NCI-H1105 (cell line): ENCODE results near the gene COL11A2.
A peak's percentile ranks its signal among the peaks of the same experiment; 100 is the strongest.
"Not testable (repeated sequence)": the region's sequence is repeated elsewhere in the genome, so short reads cannot be mapped to it uniquely, and the experiment has no call there.

Experiments
- DNase-seq: peaks from one replicate; lab custom pipeline; 2025; lab: John Stamatoyannopoulos, UW

The COL11A2 gene

DNA sequence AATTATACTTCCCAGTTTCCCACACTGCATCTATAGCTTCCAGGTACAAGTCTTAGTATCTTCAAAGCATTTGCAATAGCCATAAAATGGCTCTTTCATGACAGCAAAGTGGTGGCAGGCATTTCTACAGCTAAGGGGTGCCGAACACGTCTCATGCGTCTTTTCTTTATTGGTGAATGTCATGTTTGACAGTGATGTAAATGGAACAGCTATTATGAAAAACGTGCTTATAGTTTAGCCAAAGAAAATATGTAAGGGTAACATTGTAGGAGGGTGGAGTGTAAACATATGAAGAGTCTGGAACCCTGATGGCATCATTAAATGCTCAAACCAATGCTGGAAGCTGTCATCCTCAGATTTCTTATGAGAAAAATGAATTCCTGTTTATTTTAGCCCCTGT is 37.9 kb downstream of the COL11A2 start:
- DNase-seq: no peak

DNA sequence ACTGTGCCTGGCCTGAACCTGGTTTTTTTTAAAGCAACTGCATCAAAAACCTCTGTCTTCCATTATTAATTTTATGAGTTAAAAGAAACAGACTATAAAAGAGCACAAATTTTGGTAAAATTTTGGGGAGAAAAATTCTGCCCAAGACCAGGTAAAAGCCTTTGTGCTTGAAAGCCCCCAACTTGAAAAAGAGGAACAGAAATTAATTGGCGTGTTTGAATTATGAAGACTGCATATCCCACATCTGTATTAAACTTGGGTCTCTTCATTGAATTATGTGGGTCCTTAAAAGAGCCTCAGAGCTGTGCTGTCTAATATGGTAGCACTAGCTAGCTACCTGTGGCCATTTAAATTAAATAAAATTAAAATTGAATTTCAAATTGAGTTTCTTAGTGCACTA is 41.2 kb downstream of the COL11A2 start:
- no peak for DNase-seq

DNA sequence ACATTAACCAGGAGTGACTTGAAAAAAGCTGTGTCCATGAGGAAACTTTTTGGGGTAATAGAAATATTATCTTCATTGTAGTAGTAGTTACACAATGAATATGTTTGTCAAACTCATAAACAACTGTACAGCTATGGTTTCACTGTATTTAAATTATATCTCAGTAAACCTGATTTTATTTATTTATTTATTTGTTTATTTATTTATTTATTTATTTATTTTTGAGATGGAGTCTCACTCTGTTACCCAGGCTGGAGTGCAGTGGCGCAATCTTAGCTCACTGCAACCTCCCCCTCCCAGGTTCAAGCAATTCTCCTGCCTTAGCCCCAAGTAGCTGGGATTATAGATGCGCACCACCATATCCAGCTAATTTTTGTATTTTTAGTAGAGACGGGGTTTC is 41.7 kb downstream of the COL11A2 start:
- not testable (repeated sequence) for DNase-seq

DNA sequence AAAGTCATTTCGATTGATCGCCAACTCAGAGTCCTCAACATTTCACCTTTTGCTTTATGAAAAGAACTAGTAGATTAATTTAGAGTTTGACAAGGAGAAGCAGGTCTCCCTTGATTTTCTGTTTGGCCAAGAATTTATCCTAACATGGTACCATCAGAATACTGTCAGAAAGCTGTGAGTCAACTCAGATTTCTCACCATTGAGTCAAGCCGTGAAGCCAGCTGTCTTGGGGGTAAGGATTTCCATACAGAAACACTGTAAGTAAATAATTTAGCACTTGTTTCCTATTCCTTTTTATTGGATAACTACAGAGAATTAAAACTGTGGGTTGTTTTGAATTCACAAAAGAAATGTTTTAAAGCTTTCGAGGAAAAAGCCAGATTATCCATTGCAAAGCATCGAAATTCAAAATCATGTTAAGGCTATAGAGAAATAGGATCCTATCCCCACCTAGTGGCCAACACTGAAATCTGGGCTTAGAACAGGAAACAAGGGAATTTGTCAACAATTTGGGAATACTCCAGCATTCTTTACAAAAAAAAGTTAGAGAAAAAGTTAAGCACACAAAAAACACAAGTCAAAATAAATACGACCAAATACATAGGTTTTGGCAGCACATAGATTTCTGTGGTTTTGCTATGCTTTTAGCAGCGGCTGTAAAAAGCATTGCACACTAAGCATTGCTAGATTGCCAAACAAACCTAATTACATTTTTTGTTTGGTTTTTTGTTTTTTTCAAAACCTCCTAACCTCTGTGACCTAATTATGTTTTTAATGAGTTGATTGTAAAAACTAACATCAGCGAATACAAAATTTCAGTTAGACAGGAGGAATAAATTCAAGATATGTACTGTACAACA is 44.2 kb downstream of the COL11A2 start:
- DNase-seq: peak; percentile 19

DNA sequence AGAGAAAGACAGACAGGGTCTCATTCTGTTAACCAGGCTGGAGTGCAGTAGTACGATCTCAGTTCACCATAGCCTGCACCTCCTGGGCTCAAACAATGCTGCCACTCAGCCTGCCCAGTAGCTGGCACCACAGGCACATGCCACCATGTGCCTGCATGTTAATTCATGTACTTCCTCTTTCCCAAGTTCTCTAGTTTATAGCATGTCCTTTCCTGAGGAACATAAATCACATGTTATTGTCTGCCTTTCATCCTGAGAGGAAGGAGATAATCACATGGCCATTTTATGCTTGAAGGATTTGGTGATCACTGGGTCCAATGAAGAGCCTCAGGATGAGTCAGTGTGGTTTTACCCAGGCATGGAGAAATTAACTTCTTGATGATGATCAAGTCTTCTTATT is 47.9 kb downstream of the COL11A2 start:
- no peak for DNase-seq

DNA sequence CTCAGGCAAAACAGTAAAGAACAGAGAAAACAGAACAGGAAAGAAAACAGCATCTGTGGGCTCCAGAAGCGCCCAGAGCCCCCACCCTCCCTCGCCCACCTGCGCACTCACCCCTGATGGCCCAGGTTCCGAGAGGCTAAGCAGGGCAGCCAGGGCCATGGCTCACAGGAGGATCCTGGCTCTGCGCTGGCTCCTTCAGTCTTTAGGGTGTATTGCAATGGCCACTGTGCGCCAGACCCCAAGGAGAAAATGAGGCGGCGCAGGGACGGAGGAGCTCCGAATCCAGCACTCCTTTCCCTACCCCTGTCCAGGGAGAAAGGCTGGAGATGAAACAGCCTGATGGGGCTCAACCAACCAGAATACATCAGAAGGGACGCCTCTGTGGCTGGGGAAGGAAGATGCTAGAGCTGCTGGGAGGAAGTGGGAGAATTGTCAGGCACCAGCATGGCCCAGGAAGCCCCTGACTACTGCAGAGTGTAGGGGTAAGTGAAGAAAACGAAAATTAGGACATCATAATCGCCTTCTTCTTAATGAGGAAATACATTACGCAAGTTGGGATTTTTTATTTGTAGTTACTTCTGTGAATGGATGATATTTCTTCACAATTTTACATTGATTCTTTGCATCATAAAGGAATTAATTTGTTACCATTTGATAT is 49.0 kb downstream of the COL11A2 start:
- DNase-seq: no peak

DNA sequence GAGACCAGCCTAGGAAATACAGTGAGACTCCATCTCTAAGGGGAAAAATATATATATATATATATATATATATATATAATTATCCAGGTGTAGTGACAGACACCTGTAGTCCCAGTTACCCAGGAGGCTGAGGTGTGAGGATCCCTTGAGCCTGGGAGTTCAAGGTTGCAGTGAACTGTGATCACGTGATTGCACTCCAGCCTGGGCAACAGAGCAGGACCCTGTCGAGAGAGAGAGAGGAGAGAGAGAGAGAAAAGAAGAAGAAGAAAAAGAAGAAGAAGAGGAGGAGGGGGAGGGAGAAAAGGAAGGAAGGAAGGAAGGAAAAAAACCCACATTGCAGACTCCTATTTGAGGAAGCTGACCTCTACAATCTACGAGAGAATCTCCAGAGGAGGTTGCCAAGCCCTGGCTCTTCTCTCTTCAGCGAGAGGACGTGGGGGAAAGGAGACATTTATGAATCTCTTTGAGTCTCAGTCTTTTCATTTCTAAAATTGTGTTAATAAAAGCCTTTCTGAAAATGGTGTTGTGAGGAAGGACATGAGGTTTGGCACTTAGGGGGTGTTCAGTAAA is 49.7 kb downstream of the COL11A2 start:
- DNase-seq: no peak

DNA sequence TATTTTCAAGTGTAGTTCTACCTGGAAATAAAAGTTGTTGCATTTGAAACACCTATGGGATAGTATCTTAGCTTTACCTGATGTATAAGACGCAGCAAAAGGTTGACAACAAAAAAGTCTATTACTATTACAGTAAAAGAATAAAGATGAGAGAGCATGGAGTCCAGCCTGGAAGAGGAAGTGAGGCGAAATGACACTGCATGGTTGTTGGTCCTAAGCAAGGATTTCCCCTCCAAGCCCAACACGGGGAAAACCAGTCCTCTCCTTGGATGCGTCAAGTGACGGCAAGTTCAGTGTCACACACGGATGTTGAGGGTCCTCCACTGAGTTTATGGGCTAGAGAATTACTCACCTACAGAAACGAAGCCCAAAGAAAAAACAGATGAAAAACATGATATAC is 51.7 kb downstream of the COL11A2 start:
- no peak for DNase-seq

DNA sequence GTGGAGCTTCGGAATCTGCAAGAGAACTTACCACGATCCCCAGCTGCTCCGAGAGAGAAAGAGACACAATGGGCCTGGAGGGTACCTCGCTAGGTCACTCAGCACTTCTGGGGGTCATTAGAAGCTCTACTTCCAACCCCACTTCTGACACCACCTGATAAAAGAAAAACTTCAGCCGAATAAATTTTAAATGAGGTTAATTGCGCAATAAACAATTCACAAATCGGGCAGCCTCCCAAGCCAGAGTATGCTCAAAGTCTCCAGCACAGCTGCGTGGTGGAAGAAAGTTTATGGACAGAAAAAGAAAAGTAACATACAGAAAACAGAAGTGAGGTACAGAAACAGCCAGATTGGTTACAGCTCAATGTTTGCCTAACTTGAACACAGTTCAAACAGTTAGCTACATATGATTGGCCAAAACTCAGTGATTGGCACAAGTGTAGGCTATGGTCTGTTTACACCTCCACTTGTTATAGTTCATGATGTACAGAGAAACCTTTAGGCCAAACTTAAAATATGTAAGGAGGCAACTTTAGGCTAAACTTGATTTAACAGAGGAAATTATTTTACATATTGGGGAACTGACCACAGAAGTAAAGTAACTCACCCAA is 52.6 kb downstream of the COL11A2 start:
- no peak for DNase-seq

DNA sequence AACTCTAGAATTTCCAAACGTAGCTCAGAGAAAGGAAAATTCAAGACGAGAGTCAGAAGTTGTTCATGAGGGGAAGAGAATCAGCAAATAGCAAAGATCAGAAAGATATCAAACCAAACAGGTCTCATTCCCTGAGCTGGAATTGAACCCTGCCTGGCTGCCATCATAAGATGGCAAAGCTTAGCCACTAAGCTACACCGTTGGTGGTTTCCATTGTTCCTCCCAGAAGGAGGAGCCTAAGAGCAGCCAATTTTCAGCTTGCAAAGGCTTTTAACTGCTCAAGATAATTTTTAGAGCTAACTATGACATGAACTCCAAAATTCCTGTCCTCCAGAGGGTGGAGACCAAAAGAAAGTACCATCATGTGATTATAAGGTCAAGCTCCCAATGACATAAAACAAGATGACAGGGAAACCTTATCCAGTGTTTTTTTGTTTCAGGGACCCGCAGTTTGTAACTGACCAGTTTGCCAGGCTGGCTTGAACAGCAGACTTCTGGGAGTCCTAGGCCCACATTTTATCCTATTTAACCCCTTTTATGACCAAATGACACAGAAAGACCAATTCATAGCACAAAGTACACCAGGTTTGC is 55.9 kb downstream of the COL11A2 start:
- DNase-seq: no peak

DNA sequence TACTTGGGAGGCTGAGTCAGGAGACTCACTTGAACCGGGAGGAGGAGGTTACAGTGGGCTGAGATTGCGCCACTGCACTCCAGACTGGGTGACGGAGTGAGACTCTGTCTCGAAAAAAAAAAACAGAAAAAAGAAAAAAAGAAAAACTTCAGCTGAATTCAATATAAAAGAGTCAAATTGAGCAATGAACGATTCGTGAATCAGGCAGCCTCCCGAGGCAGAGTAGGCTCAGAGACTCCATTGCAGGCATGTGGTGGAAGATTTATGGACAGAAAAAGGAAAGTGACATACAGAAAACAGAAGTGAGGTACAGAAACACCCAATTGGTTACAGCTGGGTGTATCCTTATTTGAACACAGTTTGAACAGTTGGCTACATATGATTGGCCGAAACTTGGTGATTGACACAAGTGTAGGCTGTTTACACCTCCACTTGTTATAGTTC is 60.2 kb downstream of the COL11A2 start:
- no peak for DNase-seq

DNA sequence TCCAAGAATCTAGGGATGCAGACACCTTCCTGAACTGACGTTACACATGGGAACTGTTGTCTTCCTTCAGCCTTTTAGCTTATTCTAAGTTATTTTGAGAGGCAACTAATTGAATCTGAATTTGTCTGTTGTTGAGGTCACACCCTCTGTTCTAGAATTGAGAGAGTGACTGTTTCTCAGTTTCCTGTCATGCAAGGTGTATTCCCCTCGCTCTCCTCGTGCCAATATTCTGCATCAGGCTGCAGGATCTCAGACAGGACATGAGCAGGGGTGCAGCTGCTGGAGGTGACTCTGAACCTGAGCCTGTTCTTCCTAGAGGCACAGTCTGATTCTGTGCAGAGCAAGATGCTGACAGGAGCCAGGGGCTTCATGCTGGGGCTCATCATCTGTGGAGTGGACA is 63.9 kb downstream of the COL11A2 start:
- no peak for DNase-seq

DNA sequence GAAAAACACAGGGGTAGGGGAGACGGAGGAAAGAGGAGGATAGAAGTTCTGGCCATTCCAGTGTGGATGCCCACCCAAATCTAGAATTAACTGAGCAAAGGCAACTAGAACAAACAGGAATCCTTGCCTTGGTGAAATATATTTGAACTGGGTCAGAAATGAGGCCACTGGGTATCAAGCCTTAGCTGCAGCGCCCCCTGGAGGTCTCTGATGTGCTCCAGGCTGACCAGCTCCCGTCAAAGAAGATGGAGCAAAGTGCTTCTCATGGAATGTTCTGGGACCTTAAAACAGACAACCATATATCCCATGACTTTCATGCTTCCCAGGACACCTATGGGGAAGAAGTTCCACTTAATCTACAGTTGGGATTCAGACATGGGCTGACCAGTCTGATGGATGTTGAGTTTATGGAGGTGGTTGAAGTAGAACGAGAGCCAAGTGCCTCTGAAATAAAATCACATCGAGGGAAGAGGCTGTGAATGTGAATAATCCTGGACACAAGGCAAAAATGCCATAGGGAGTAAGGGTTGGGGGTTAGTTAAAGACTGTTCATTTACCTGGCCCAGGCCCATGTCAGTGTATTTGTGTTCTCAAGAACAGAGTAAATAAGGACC is 66.1 kb downstream of the COL11A2 start:
- peak; percentile 45 for DNase-seq

DNA sequence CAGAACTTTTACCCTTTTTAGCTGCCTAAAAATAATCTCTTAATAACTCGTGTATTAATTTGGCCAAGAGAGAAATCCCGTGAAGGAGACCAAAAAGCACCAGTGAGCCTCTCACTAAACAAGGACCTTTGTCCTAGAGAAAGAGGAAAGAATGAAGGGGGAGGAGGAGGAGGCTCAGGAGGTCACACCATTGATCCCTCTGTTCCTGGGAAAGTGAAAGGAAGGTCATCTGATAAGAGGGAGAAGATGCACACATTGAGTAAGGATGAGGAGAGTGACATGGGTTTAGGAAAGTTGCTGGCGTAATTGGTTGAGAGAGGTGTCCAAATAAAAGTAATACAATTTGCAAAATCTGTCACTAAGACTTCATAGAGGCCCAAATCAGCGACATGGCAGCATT is 67.3 kb downstream of the COL11A2 start:
- DNase-seq: no peak

DNA sequence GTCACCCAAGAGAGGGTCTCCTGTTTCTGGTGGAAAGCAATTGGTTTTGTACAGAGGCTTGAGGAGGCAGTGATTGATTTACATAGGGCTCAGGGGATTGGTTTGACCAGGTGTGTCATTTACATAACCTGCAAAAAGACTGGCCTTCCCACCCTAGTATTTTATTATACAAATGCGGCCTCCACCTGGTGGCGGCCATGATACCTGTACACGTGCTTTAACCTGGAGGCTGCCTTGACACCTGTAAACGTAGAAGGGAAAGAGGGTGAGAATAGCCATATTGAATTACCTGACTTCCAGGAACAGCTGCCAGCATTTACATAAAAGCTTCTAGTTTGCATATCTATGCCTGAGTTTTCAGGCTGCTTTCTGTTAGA is 67.8 kb downstream of the COL11A2 start:
- no peak for DNase-seq

DNA sequence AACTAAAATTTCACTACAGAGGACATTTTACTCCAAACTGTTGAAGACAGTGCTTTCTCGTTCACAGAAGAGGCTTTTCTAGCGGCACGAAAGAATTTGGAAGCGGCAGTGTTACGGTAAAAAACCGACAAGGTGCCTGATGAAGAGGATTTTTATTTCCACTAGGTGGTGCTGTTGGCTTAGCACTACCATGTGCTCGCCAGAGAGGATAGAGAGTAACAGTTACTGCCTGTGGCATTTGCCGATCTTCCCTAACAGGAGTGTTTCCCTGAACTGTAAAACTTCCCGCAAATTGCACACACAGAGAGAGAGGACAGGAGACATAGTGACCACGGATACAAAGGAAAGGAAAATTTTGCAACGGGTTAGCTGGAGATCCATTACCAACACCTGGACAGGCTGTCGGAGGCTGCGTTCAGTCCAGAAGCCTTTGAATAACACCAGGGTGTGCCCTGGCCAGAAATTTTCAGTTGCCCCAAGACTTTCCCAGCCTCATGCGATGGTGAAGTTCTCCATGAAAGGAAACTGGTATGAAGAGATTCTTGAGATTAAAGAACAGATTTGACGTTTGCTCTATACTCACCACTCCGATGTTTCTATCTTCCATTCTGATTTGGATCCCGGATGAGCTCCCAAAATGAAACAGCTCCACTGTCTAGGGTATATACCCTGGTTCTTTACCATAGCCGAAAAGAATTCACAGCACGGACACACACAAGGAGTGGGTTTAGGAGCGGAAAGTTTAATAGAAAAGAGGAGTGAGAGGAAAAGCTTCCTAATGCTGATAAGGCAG is 68.3 kb downstream of the COL11A2 start:
- DNase-seq: peak; percentile 24

DNA sequence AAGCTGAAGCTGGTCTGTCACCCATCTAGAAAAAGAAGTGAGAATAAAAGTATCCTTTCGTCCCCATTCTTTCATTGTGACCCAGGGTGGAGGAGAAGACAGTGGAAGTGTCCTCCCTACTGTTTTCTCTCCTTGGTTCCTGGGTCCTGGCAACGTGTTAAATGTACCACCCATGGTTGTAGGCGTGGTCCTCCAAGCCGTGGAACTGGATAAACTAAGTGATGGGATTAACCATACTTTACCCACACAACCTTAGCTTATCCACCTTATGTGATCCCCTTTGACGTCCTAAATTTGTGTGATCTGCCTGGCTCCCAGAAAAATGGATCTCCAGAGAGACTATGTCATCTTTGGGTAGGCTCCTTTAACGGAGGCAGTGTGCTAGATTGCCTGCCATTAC is 69.1 kb downstream of the COL11A2 start:
- DNase-seq: no peak

DNA sequence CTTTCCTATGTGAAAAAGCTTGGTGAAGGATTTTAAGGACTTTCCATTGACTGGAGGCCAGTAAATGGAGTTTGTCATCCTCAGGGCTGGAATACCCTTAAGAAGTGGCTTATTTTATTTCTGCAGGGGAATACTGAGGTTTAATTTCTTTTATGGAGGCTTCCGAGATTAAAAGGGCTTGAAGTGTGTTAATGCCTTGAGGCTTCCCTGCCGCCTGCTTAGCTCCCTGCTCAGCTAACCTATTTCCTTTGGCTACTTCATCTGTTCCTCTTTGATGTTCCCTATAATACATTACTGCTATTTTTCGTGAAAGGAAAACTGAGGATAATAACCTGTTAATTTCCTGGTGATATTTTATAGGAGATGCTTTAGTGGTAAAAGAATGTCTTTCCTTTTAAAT is 72.3 kb downstream of the COL11A2 start:
- no peak for DNase-seq

DNA sequence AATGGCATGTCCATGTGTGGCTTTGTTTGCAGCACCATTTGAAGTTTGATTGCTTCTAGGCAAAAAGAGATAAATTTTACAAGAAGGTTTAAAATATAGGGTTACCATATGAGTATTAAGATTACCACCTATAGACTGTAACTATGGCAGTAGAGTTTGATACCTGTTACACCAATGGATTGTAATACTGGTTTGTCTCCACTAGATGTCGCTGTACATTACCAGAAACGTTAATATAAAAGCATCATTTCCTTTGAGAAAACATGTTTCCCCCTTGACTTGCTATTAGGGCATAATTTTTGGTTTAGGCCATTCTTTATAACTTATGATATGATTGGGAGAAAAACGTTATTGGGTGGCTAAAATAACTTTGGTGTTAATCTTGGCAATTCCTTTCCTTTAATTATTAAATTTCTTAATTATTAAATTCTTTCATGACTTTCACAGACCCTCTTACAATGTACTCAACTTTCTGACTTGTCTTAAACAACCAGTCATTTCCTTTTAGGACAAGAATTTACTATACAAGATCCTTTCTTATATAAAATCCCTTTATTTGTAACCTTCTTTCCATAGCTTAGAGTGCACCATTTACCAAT is 73.6 kb downstream of the COL11A2 start:
- DNase-seq: peak; percentile 51

DNA sequence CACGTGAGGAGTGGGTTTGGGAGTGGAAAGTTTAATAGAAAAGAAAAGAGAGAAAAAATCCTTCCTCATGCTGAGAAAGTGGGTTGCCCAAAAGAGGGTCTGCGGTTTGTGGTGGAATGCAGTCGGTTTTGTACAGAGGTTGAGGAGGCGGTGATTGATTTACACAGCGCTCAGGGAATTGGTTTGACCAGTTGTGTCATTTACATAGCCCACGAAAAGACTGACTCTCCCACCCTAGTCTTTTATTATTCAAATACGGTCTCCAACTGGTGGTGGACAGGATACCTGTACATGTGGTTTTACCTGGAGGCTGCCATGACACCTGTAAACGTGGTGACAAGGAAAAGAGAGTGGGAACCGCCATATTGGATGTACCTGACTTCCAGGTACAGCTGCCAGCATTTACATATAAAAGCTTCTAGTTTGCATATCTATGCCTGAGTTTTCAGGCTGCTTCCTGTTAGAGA is 74.4 kb downstream of the COL11A2 start:
- DNase-seq: no peak
